GM12865 (cell line): ENCODE measurements around the gene RXRB.

ENCODE experiments used
- DNase-seq: peaks from one replicate; pipeline ENCODE4 v3.0.0; 2010; ENCODE audit warnings: low read depth
- H3K4me3 ChIP-seq: 2 replicates; pipeline ENCODE4 v1.5.1; 2011; ENCODE audit warnings: mild to moderate bottlenecking, low read depth, low read length, control low read depth
- TF ChIP-seq, protein P1 (sequence below): IDR thresholded peaks from 2 replicates; pipeline ENCODE4 v1.5.1; 2011; ENCODE audit warnings: low read length, control low read depth, low read depth, inconsistent platforms; ENCODE audit not compliant: insufficient read depth; ENCODE audit errors: missing control alignments

Gene RXRB

DNA sequence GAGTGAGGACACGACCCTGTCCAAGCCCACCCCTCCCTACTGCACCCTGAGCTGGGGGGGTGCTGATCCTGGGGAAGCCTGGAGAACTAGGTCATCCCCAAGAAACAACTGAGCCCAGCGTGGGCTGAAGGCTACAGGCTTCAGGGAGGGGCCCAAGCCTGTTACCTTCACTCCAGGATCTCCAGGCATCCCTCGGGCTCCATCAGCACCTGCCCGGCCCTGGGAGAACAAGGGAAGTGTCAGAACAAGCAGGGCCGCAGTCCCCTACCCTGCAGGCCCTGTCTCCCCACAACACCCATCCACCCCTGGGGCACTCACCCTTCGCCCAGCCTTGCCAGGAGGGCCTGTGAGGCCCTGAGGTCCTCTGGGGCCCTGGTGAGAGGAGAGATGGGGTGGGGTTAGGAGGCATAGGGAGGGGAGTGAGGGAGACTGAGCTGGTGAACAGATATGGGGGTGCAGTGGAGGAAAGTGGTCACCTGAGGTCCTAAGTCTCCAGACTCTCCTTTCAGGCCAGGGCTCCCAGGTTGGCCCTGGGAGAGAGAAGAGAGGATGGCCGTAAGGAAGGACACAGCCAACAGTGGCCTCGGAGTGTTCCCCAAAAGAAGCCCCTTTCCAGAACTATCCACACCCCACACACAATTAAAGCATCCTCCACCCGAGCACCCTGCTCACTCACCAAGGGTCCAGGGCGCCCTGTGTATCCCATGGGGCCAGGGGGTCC is 21.6 kb downstream of the RXRB start:
- H3K4me3 ChIP-seq = no peak overlapping the region
- DNase-seq = no peak
- TF ChIP-seq, protein P1, sequence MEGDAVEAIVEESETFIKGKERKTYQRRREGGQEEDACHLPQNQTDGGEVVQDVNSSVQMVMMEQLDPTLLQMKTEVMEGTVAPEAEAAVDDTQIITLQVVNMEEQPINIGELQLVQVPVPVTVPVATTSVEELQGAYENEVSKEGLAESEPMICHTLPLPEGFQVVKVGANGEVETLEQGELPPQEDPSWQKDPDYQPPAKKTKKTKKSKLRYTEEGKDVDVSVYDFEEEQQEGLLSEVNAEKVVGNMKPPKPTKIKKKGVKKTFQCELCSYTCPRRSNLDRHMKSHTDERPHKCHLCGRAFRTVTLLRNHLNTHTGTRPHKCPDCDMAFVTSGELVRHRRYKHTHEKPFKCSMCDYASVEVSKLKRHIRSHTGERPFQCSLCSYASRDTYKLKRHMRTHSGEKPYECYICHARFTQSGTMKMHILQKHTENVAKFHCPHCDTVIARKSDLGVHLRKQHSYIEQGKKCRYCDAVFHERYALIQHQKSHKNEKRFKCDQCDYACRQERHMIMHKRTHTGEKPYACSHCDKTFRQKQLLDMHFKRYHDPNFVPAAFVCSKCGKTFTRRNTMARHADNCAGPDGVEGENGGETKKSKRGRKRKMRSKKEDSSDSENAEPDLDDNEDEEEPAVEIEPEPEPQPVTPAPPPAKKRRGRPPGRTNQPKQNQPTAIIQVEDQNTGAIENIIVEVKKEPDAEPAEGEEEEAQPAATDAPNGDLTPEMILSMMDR = no peak

DNA sequence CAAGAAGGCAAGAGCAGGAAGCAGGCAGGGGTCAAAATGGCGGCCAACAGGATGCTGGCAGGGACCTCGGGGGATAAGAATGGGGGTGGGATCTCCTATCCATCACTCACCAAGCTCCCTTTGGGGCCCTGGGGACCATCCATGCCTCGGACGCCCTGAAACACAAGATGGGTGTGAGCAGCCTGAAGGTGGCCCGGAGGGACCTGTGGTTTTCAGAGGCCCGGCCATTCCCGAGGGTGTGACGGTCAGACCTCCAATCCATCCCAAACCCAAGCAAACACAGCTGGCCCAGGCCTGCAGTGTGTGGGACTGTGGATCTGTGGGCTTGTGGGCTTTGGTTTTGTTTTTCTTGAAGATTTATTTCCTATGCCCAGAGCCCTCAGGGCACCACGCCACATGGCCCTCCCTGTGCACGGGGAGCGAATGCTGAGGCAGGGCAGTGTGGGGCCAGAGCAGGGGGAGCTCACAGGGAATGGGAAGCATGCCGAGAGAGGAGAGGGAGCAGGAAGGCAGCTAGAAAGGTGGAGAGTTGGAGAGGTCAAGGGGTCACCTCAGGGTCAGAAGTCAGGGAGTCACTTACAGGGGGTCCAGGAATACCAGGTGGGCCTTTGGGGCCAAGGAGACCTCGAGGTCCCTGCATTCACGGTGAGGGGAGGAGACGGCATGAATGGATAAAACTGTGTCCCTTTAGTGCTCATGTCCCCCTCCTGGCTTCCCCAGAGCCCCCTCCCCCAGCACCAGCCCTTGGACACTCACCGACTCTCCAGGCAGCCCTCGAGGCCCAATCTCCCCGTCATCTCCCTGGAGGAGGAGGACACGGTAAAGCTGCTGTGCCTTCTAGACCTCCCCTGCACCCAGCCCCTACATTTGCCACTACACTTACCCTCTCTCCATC is 22.7 kb downstream of the RXRB start:
- DNase-seq = no peak
- no peak overlapping the region for H3K4me3 ChIP-seq
- TF ChIP-seq, protein P1 = no peak

- no peak overlapping the region for H3K4me3 ChIP-seq
These were observed 23.6 kb downstream of the RXRB start for GRCh38 chr6:33176906-33177305.

DNA sequence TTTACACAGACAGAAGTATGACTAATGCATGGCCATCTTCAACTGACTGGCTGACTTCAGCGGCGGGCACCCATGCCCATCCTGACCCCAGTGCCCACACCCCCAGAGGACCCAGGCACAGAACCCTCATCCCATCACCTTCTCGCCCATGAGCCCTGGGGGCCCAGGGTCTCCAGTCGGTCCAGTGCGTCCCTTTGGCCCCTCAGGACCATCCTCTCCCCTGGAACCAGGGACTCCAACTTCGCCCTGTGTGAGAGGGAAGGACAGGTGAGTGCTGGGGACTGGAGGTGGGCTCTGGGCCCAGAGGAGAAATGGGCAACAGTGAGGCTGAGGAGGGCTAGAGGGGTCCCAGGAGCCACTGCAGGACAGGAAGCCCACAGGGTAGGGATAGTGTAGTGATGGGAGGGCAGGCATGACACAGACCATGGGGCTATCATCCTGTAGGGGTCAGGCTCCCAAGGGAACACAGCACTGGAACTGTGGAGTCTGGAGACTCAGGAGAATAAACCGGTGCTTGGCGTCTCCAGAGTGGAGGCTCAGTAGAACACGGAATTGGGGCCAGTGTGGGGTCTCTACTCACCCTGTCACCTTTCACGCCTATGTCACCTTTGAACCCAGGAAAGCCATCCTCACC is 24.9 kb downstream of the RXRB start:
- TF ChIP-seq, protein P1 = no peak
- DNase-seq = no peak
- no peak overlapping the region for H3K4me3 ChIP-seq

More at GRCh38 chr6:33176906-33177305, 23.6 kb downstream of the RXRB start:
- no peak for DNase-seq
- TF ChIP-seq, protein P1 = no peak

DNA sequence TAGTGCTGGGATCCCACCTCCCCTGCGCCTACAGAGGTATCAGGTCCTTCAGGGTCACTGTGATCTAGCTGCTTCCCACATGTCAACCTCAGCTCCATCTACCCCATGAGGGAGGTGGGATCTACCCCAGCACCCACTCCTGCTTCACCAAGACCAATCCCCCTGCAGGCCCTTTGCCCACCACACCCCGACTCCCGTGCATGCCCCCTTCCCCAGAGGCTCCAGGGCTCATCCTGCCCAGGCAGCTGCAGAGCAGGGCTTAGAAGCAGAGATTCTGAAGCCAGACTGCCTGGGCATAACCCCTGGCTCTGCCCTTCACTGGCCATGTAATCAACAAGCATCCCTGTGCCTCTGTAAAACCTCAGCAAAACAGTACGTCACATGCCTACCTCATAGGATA is 25.7 kb downstream of the RXRB start:
- no peak overlapping the region for H3K4me3 ChIP-seq
- no peak for DNase-seq
- TF ChIP-seq, protein P1 = no peak

- no peak overlapping the region for H3K4me3 ChIP-seq
- TF ChIP-seq, protein P1 = no peak
- no peak for DNase-seq
These were observed 26.8 kb downstream of the RXRB start for GRCh38 chr6:33173535-33174180.
